Stimulated activated naive CD8-positive, alpha-beta T cell treated with anti-CD3 and anti-CD28 coated beads, Interleukin-15, amount 100 ng/mL, for 72 hours (primary cell): ENCODE measurements around the gene COX10.
"Not testable (repeated sequence)": the region's sequence is repeated elsewhere in the genome, so short reads cannot be mapped to it uniquely, and the experiment has no call there.

Source experiments
- ATAC-seq: fragments of 150-1000 bp; cut with Tn5 transposase; 2 replicates; pipeline ENCODE4 v1.10.0; 2021; ENCODE audit warnings: mild to moderate bottlenecking, moderate library complexity
- DNase-seq, 2 donors: peaks; one replicate each; pipeline ENCODE4 v3.0.0; 2021 to 2022
- H3K27ac Mint-ChIP-seq, 2 donors: one replicate each; pipeline ENCODE4 v1.8.0; 2022; ENCODE audit warnings: mild to moderate bottlenecking in 2 of 2, mixed read lengths in 2 of 2, moderate library complexity in 2 of 2
- H3K27me3 Mint-ChIP-seq: one replicate; pipeline ENCODE4 v1.8.0; 2022; ENCODE audit warnings: mixed read lengths
- H3K4me1 Mint-ChIP-seq: one replicate; pipeline ENCODE4 v1.8.0; 2022; ENCODE audit warnings: mild to moderate bottlenecking, mixed read lengths
- H3K4me3 Mint-ChIP-seq, 2 donors: one replicate each; pipeline ENCODE4 v1.8.0; 2022; ENCODE audit warnings: mild to moderate bottlenecking in 2 of 2, mixed read lengths in 2 of 2, moderate library complexity in 1 of 2
- H3K9me3 Mint-ChIP-seq, 2 donors: one replicate each; pipeline ENCODE4 v1.8.0; 2022; ENCODE audit warnings: mixed read lengths in 2 of 2

Gene COX10

GRCh38 chr17:14209215-14209614, 139.9 kb downstream of the COX10 start:
- no peak overlapping the region for H3K4me3 Mint-ChIP-seq
- H3K27me3 Mint-ChIP-seq = no peaks in the 10 kb centered on the region
- DNase-seq = no peak
- no peak overlapping the region for H3K27ac Mint-ChIP-seq
- H3K9me3 Mint-ChIP-seq = peaks cover 0 to 3% of the 10 kb centered on the region in 2 donors
- no peak for ATAC-seq
- H3K4me1 Mint-ChIP-seq = peaks cover 56% of the 10 kb centered on the region

GRCh38 chr17:14211246-14211645, 141.9 kb downstream of the COX10 start:
- Mint-ChIP-seq H3K27ac (no peak overlapping the region), H3K9me3 (no peaks in the 10 kb centered on the region), H3K4me1 (peaks cover 35% of the 10 kb centered on the region), H3K4me3 (no peak overlapping the region), H3K27me3 (no peaks in the 10 kb centered on the region)
- ATAC-seq = no peak
- no peak for DNase-seq

DNA sequence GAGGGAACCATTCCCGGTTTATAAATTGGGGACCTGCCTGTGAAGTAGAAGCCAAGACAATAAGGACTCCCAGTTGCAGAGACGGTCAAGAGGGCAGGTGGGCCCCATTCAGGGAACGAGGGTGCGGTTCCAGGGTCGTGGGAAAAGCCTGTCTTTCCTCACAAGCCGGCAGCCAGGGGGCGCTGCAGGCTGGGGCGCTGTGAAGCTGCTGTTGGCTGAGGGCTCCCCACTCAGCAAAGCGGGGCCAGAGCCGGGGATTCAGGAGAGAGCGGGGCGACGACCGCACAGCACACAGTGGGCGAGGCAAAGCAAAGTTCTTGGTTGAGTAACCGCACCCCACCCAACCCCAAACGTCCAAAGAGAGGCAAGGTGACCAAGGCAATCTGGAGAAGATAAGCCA, 142.5 kb downstream of the COX10 start:
- ATAC-seq (peak; percentile 52), DNase-seq (no peak)
- Mint-ChIP-seq H3K4me3 (no peak overlapping the region), H3K4me1 (peaks cover 30% of the 10 kb centered on the region), H3K27me3 (no peaks in the 10 kb centered on the region), H3K27ac (peak overlapping the region in 1 of 2 donors; percentile 51), H3K9me3 (no peaks in the 10 kb centered on the region)

DNA sequence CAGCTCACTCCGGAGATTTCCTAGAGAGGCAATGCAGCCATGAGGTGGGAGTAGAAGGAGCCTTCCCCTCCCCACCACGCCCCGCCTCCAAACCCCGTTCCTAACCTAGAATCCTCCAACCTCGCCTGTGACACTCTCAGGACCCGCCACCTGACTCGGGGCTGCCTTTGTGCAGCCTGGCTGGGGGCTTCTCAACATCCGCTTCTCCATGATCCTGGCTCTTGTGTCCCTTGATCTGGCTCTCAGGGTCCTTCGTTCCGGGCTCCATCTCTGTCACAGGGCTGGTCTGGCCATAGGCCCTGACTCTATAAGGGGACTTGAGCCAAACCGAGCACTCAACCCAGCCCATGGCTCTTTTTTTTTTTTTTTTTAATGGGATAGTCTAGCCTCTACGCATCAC, 143.1 kb downstream of the COX10 start:
- H3K27me3 Mint-ChIP-seq = no peaks in the 10 kb centered on the region

GRCh38 chr17:14214271-14214670, 145.0 kb downstream of the COX10 start:
- ATAC-seq = no peak
- no peaks in the 10 kb centered on the region for H3K9me3 Mint-ChIP-seq
- peaks cover 15% of the 10 kb centered on the region for H3K4me1 Mint-ChIP-seq
- no peak overlapping the region for H3K4me3 Mint-ChIP-seq
- H3K27ac Mint-ChIP-seq = no peak overlapping the region
- no peaks in the 10 kb centered on the region for H3K27me3 Mint-ChIP-seq
- DNase-seq = no peak

More for the DNA sequence above, 143.1 kb downstream of the COX10 start:
- H3K4me3 Mint-ChIP-seq = no peak overlapping the region
- H3K4me1 Mint-ChIP-seq = peaks cover 25% of the 10 kb centered on the region
- DNase-seq (no peak), ATAC-seq (no peak)
- peak overlapping the region in 1 of 2 donors; percentile 23 for H3K27ac Mint-ChIP-seq
- no peaks in the 10 kb centered on the region for H3K9me3 Mint-ChIP-seq

- H3K27ac Mint-ChIP-seq = no peak overlapping the region
- no peak for DNase-seq
- H3K4me1 Mint-ChIP-seq = no peaks in the 10 kb centered on the region
- ATAC-seq = no peak
- H3K9me3 Mint-ChIP-seq = peaks cover 0 to 3% of the 10 kb centered on the region in 2 donors
- no peak overlapping the region for H3K4me3 Mint-ChIP-seq
- H3K27me3 Mint-ChIP-seq = no peaks in the 10 kb centered on the region
Measured at GRCh38 chr17:14222611-14223010, 153.3 kb downstream of the COX10 start.

DNA sequence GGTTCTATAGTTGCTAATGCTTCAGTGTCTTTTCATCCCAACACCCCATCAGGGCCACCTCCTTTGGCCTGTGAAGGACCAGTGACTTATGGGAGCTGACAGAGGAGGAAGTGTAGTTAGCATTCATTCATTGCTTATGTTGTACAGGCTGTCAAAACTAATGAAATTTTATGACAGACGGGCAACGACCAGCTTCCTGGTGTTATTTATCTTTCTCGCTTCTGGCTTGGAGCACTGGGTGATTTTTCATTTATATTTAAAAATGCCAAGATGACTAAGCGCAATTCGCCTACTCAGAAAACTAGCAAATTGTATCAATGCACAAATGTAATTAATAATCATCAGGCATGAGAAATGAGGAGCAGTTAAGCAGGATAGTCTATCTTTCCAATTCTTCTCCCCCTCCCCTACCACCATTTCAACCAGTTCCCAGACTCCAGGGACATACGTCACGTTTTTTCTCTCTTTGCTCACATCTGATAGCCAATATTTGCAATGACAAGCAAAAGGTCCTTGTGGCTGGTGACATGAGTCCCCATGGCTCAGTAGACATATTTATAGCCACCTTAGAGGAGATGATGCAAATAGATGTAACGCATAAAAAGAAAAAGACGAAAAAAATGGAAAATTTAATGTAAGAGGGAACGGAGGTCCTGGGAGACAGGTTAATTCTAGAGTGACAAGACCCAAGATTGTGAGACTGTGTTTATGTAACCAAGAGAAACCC, 156.1 kb downstream of the COX10 start:
- no peak for DNase-seq
- no peak for ATAC-seq
- Mint-ChIP-seq H3K4me3 (no peak overlapping the region), H3K9me3 (peaks cover 0 to 4% of the 10 kb centered on the region in 2 donors), H3K4me1 (no peaks in the 10 kb centered on the region), H3K27ac (no peak overlapping the region), H3K27me3 (no peaks in the 10 kb centered on the region)

- DNase-seq (no peak), ATAC-seq (no peak)
- no peak overlapping the region for H3K4me3 Mint-ChIP-seq
- no peaks in the 10 kb centered on the region for H3K4me1 Mint-ChIP-seq
- H3K27ac Mint-ChIP-seq = no peak overlapping the region
- H3K9me3 Mint-ChIP-seq = peaks cover 0 to 4% of the 10 kb centered on the region in 2 donors
- no peaks in the 10 kb centered on the region for H3K27me3 Mint-ChIP-seq
Measured at GRCh38 chr17:14227052-14227451, 157.7 kb downstream of the COX10 start.

- no peaks in the 10 kb centered on the region for H3K4me1 Mint-ChIP-seq
- DNase-seq (no peak), ATAC-seq (no peak)
- H3K27me3 Mint-ChIP-seq = no peaks in the 10 kb centered on the region
- H3K9me3 Mint-ChIP-seq = peaks cover 0 to 4% of the 10 kb centered on the region in 2 donors
- H3K4me3 Mint-ChIP-seq = no peak overlapping the region
- no peak overlapping the region for H3K27ac Mint-ChIP-seq
Measured at GRCh38 chr17:14228903-14229302, 159.6 kb downstream of the COX10 start.

DNA sequence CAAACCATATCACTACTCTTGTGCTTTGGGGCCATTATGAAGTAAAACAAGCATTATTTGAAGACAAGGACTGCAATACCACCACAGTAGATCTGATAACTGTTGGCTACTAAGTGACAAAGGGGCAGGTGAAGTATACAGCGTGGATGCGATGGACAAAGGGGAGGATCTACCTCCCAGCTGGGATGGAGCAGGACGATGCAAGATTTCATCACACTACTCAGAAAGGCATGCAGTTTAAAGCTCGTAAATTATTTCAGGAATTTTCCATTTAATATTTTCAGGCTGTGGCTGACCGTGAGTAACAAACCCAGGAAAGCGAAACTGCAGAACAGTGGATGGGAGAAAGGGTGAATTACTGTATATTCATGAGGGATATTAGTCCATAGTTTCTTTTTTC, 161.9 kb downstream of the COX10 start:
- not testable (repeated sequence) for ATAC-seq, H3K4me1 Mint-ChIP-seq, H3K9me3 Mint-ChIP-seq, DNase-seq, H3K27me3 Mint-ChIP-seq, H3K27ac Mint-ChIP-seq, H3K4me3 Mint-ChIP-seq

DNA sequence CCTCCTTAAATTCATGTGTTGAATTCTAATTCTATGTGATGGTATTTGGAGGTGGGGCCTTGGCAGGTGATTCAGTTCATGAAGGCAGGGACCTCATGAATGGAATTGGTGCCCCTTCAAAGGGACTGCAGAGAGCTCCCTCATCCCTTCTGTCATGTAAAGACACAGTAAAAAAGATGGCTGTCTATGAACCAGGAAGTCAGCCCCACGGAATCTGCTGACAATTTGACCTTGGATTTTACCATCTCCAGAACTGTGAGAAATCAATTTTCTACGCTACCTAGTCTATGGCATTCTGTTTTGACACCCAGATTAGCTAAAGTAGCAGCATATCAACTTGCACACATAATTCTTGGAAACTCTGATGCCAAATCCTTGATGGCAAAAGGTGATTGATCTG, 165.7 kb downstream of the COX10 start:
- H3K27ac Mint-ChIP-seq, DNase-seq, ATAC-seq: not testable (repeated sequence)

GRCh38 chr17:14236032-14236431, 166.7 kb downstream of the COX10 start:
- H3K4me1 Mint-ChIP-seq, H3K27me3 Mint-ChIP-seq, H3K27ac Mint-ChIP-seq: not testable (repeated sequence)

More for the DNA sequence above, 165.7 kb downstream of the COX10 start:
- not testable (repeated sequence) for H3K4me3 Mint-ChIP-seq, H3K27me3 Mint-ChIP-seq, H3K4me1 Mint-ChIP-seq, H3K9me3 Mint-ChIP-seq

DNA sequence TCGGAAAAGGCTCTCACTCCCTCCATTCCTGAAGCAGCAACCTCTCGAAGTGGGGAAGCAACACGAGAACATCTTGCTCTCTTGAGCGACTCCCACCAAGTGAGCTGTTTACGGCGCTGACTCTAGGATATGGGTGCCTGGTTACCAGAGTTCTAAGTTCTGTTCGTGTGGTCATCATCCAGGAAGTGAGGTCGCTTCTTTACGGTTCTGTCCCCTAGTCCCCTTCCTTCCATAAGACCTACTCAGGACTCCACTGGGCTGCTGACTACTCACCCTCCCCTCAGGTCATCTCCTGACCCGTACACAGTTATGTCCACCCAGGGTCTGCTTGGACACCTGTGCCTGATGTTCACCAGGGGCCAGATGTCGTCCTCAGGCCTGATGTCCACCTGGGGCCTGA, 167.5 kb downstream of the COX10 start, which contains the start of gene CDRT15:
CDRT15 (minus strand) TSS at position 101 of the 400 bp plus-strand sequence; CDS start at position 72, 29 bp downstream.
- not testable (repeated sequence) for H3K4me1 Mint-ChIP-seq, H3K4me3 Mint-ChIP-seq, ATAC-seq, H3K27ac Mint-ChIP-seq, H3K27me3 Mint-ChIP-seq, H3K9me3 Mint-ChIP-seq, DNase-seq

More at GRCh38 chr17:14236032-14236431, 166.7 kb downstream of the COX10 start:
- H3K4me3 Mint-ChIP-seq, DNase-seq, ATAC-seq, H3K9me3 Mint-ChIP-seq: not testable (repeated sequence)

- not testable (repeated sequence) for H3K4me1 Mint-ChIP-seq, H3K27ac Mint-ChIP-seq, H3K27me3 Mint-ChIP-seq, DNase-seq, H3K9me3 Mint-ChIP-seq, H3K4me3 Mint-ChIP-seq, ATAC-seq
Measured at GRCh38 chr17:14239271-14239670, 170.0 kb downstream of the COX10 start.

DNA sequence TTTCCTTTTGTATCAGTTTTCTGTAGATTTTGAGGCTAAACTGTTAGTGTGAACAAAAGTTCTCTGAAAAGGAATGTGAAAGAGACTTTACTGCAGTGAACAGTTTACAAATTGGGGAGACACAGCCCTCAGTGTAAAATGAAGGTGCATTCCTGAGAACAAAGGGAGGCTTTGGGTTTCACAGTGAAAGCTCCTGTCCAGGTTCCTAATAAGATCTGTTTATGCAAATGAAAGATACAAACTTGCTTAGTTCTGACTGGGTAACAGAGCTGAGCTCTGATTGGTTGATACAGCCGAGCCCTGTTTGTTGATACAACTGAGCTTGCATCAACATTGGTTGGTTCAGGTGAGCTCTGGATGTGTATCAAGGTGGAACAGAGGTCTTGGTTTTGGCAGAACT, 175.7 kb downstream of the COX10 start:
- no peak overlapping the region for H3K27ac Mint-ChIP-seq
- no peaks in the 10 kb centered on the region for H3K27me3 Mint-ChIP-seq
- H3K9me3 Mint-ChIP-seq = no peaks in the 10 kb centered on the region
- no peaks in the 10 kb centered on the region for H3K4me1 Mint-ChIP-seq
- H3K4me3 Mint-ChIP-seq = no peak overlapping the region
- ATAC-seq = no peak
- no peak for DNase-seq

- DNase-seq (no peak), ATAC-seq (no peak)
- Mint-ChIP-seq H3K27ac (no peak overlapping the region), H3K9me3 (no peaks in the 10 kb centered on the region), H3K4me1 (no peaks in the 10 kb centered on the region), H3K27me3 (no peaks in the 10 kb centered on the region), H3K4me3 (no peak overlapping the region)
Measured at GRCh38 chr17:14245629-14246028, 176.3 kb downstream of the COX10 start.
